Lower leg skin (tissue), 4 donors: ENCODE data around the gene SNAPC2. TPM values are rescaled to one million over a fixed set of nuclear protein-coding genes. Genes with fewer than 3 reads are reported as not detected.

Experiments
- DNase-seq, 2 donors: peaks; one replicate each; pipeline ENCODE4 v3.0.0-alpha.2; 2019; ENCODE audit warnings: low spot score in 2 of 2
- H3K4me3 ChIP-seq: fragments of 200-600 bp; sonication (generic); 2 replicates; pipeline ENCODE4 v1.5.1; 2017; ENCODE audit warnings: mild to moderate bottlenecking, low read depth; ENCODE audit not compliant: poor library complexity, severe bottlenecking
- POLR2A ChIP-seq, 2 donors: fragments of 450-650 bp; IDR thresholded peaks; one replicate each; pipeline ENCODE4 v1.6.1; 2016 to 2017; ENCODE audit warnings: antibody characterized with exemption in 2 of 2, mild to moderate bottlenecking in 1 of 2, moderate library complexity in 1 of 2
- WGBS, 2 donors: methylation state at CpG; one replicate each; pipeline ENCODE4 v1.1.5; 2018; 5-methylcytosine and 5-hydroxymethylcytosine counted together
- intact Hi-C: fragments of 100-400 bp; cut with DNase I; formaldehyde crosslinking; loops from one replicate; pipeline ENCODE4 v1.15.0; 2023; ENCODE audit warnings: low total_unique reads
- total RNA-seq, 4 donors: library from RNA; depleted of rRNA; stranded (reverse); fragments of >200 nt; gene quantifications; one replicate each; pipeline ENCODE4 v1.1.0, GENCODE V29; 2016
- TF ChIP-seq, protein P1 (sequence below), 3 donors: fragments of 450-650 bp; IDR thresholded peaks; one replicate each; pipeline ENCODE4 v1.5.1; 2016; ENCODE audit warnings: antibody characterized with exemption in 3 of 3, mild to moderate bottlenecking in 3 of 3, moderate library complexity in 2 of 3

SNAPC2 gene
- total RNA-seq, 4 donors from 2014 or later = 15.7 to 26.4 (median 24.6) TPM

DNA sequence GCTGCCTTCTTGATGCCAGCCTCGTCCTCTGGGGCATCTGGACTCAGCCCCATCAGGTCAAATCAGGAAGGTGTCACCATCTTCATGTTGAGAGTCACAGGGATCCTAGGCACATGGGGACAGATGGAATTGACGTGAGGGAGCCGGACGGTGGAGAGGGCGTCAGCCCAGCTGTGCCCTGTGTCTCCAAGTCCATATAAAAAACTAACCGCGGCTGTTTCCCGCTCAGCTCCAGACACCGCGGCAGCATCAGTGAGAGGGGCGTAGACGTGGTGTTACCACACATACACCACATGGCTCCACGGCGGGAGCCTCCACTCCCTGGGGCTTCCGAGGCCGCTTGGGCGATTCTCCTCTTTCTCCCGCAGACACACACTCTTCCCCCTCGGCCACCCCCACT, 40.3 kb upstream of the SNAPC2 start:
- TF ChIP-seq POLR2A (IDR thresholded peaks at IDR 0.05) = no peak
- TF ChIP-seq, protein P1, sequence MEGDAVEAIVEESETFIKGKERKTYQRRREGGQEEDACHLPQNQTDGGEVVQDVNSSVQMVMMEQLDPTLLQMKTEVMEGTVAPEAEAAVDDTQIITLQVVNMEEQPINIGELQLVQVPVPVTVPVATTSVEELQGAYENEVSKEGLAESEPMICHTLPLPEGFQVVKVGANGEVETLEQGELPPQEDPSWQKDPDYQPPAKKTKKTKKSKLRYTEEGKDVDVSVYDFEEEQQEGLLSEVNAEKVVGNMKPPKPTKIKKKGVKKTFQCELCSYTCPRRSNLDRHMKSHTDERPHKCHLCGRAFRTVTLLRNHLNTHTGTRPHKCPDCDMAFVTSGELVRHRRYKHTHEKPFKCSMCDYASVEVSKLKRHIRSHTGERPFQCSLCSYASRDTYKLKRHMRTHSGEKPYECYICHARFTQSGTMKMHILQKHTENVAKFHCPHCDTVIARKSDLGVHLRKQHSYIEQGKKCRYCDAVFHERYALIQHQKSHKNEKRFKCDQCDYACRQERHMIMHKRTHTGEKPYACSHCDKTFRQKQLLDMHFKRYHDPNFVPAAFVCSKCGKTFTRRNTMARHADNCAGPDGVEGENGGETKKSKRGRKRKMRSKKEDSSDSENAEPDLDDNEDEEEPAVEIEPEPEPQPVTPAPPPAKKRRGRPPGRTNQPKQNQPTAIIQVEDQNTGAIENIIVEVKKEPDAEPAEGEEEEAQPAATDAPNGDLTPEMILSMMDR (IDR thresholded peaks at IDR 0.05) = no peak
- WGBS, 2 donors = 74 to 77% methylated on average over 19 of the region's 19 CpGs
- H3K4me3 ChIP-seq = no peak overlapping the region
- DNase-seq = no peak
- intact Hi-C loops = loop anchor here (5.0 kb wide), 1 partner anchor 1283 kb away; no protein-coding TSS in a partner anchor

DNA sequence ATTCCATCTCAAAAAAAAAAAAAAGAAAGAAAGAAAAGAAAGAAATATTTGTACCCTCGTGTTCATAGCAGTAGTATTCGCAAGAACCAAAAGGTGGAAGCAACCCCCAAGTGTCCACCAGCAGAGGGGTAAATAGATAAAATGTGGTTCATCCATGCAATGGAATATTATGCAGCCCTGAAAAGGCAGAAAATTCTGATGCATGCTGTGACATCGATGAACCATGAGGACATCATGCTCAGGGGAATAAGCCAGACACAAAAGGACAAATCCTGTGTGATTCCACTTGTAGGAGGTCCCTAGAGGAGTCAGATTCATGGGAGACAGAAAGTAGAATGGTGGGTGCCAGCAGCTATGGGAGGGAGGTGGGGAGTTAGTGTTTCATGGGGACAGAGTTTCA, 38.2 kb upstream of the SNAPC2 start:
- no peak overlapping the region for H3K4me3 ChIP-seq
- TF ChIP-seq POLR2A (IDR thresholded peaks at IDR 0.05) = no peak
- TF ChIP-seq, protein P1 (IDR thresholded peaks at IDR 0.05) = no peak
- no peak for DNase-seq
- WGBS, 2 donors = 88 to 95% methylated on average over 3 of the region's 3 CpGs
- intact Hi-C loops = loop anchor here (5.0 kb wide), 1 partner anchor 1285 kb away; no protein-coding TSS in a partner anchor

DNA sequence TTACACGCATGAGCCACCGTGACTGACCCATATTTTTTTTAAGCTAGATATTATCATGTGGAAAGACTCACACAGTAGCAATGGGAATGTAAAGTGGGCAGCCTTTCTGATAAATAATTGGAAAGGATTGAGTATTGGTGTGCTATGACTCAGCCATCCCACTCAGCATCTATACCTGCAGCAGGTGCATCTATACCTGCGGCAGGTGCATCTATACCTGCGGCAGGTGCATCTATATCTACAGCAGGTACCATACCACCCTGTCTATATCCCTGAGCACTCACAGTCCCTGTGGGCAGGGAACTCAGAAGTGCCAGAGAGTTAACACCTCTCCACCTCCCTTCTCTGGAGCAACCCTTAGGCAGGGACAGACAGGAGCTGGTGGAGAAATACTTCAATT, 37.0 kb upstream of the SNAPC2 start:
- TF ChIP-seq, protein P1 (IDR thresholded peaks at IDR 0.05) = no peak
- no peak for TF ChIP-seq POLR2A (IDR thresholded peaks at IDR 0.05)
- H3K4me3 ChIP-seq = no peak overlapping the region
- intact Hi-C loops = loop anchor here (5.0 kb wide), 1 partner anchor 1286 kb away; no protein-coding TSS in a partner anchor
- DNase-seq = no peak
- 73 to 86% methylated on average over 4 of the region's 4 CpGs for WGBS, 2 donors

DNA sequence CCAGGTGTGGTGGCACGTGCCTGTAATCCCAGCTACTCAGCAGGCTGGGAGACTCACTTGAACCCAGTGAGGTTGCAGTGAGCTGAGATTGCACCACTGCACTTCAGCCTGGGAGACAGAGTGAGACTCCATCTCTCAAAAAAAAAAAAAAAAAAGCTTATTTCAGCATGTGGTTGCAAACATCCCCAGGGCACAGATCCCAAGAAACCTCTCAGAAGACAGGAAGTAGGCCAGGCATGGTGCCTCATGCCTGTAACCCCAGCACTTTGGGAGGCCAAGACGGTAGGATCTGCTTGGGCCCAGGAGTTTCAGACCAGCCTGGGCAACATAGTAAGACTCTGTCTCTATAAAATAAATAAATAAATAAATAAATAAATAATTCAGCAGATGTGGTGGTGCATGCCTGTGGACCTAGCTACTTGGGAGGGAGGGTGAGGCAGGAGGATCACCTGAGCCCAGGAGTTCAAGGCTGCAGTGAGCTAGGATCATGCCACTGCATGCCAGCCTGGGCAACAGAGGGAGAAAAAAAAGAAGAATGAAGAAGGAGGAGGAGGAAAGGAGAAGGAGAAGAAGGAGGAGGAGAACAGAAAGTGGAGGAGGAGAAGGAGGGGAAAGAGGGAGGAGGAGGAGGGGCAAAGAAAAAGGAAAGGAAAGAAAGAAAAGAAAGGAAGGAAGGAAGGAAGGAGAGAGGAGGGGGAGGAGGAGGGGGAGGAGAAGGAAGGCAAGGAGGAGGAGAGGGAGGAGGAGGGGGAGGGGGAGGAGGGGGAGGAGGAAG, 36.2 kb upstream of the SNAPC2 start:
- intact Hi-C loops = loop anchor here (5.0 kb wide), 1 partner anchor 1287 kb away; no protein-coding TSS in a partner anchor
- WGBS, 2 donors = 65 to 70% methylated on average over 2 of the region's 2 CpGs
- TF ChIP-seq POLR2A (IDR thresholded peaks at IDR 0.05) = no peak
- TF ChIP-seq, protein P1 (IDR thresholded peaks at IDR 0.05) = no peak
- no peak overlapping the region for H3K4me3 ChIP-seq
- no peak for DNase-seq

DNA sequence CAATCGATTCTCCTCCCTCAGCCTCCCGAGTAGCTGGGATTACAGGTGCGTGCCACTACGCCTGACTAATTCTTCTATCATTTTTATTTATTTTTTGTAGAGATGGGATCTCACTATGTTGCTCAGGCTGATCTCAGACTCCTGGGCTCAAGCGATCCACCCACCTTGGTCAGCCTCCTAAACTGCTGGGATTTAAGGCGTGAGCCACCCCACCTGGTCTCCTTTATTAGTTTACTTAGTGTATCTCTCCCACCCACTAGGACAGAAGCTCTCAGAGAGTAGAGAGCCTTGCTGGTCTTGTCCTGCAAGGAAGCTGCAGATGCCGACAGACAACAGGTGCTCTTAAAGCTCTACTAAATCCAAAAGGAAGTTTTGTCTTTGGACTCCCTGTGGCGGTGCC, 34.3 kb upstream of the SNAPC2 start:
- intact Hi-C loops = no loop called here
- no peak for TF ChIP-seq POLR2A (IDR thresholded peaks at IDR 0.05)
- TF ChIP-seq, protein P1 (IDR thresholded peaks at IDR 0.05) = no peak
- 91 to 92% methylated on average over 8 of the region's 8 CpGs for WGBS, 2 donors

More for the DNA sequence above, 34.3 kb upstream of the SNAPC2 start:
- DNase-seq = no peak
- no peak overlapping the region for H3K4me3 ChIP-seq
